Left ventricle myocardium inferior (tissue), 1 donor: ENCODE results near the gene CAST. TPM values are rescaled to one million over a fixed set of nuclear protein-coding genes. Genes with fewer than 3 reads are reported as not detected.

Source experiments
- DNase-seq: peaks from one replicate; pipeline ENCODE4 v3.0.0-alpha.2; 2020
- H3K27ac ChIP-seq: fragments of 200-600 bp; replicated peaks from 2 replicates; pipeline ENCODE4 v1.8.0; 2021
- H3K27me3 ChIP-seq: fragments of 200-600 bp; 2 replicates; pipeline ENCODE4 v1.8.0; 2021; ENCODE audit warnings: low read depth
- H3K36me3 ChIP-seq: fragments of 200-600 bp; 2 replicates; pipeline ENCODE4 v1.8.0; 2021
- H3K4me1 ChIP-seq: fragments of 200-600 bp; 2 replicates; pipeline ENCODE4 v1.8.0; 2021
- H3K4me3 ChIP-seq: fragments of 200-600 bp; 2 replicates; pipeline ENCODE4 v1.8.0; 2021; ENCODE audit warnings: mild to moderate bottlenecking, moderate library complexity
- H3K9me3 ChIP-seq: fragments of 200-600 bp; replicated peaks from 2 replicates; pipeline ENCODE4 v1.8.0; 2021
- CTCF ChIP-seq: fragments of 200-600 bp; IDR thresholded peaks from 2 replicates; pipeline ENCODE4 v1.8.0; 2021; ENCODE audit warnings: antibody characterized with exemption, mild to moderate bottlenecking, borderline replicate concordance
- intact Hi-C: fragments of 100-400 bp; cut with micrococcal nuclease; formaldehyde crosslinking; loops from one replicate; pipeline ENCODE4 v1.11.0; 2022
- total RNA-seq: library from RNA; stranded (reverse); fragmentation: NEBNext Ultra II Directional; extraction: Animal tissue kit (Norgen Biotek cat#: 25700); gene quantifications from one replicate; pipeline ENCODE4 v1.2.1, GENCODE V29; 2021
- donor health status: DM: no; HTN: yes; CAD: no; lungs with severe emphysema.

Gene CAST
- total RNA-seq, 1 donor from 2014 or later: 649 TPM

- Histone ChIP-seq H3K27ac (no peak overlapping the region), H3K27me3 (no peaks in the 10 kb centered on the region), H3K9me3 (no peaks in the 10 kb centered on the region), H3K36me3 (no peaks in the 10 kb centered on the region), H3K4me1 (no peaks in the 10 kb centered on the region), H3K4me3 (no peak overlapping the region)
- intact Hi-C loops: no loop called here
- TF ChIP-seq CTCF: no peak
- no peak for DNase-seq
Observed at GRCh38 chr5:96651047-96651446, 11.1 kb upstream of the CAST start.

- Histone ChIP-seq H3K36me3 (no peaks in the 10 kb centered on the region), H3K4me1 (no peaks in the 10 kb centered on the region), H3K9me3 (no peaks in the 10 kb centered on the region), H3K27me3 (no peaks in the 10 kb centered on the region), H3K4me3 (no peak overlapping the region), H3K27ac (no peak overlapping the region)
- DNase-seq: no peak
- TF ChIP-seq CTCF: peak; percentile 38
- intact Hi-C loops: no loop called here
Observed at GRCh38 chr5:96651948-96652753, 10.0 kb upstream of the CAST start.

- TF ChIP-seq CTCF: no peak
- intact Hi-C loops: no loop called here
- DNase-seq: no peak
- Histone ChIP-seq H3K9me3 (no peaks in the 10 kb centered on the region), H3K4me3 (no peak overlapping the region), H3K36me3 (no peaks in the 10 kb centered on the region), H3K4me1 (no peaks in the 10 kb centered on the region), H3K27me3 (no peaks in the 10 kb centered on the region), H3K27ac (no peak overlapping the region)
Observed at GRCh38 chr5:96652769-96653454, 9.3 kb upstream of the CAST start.

- DNase-seq: no peak
- Histone ChIP-seq H3K4me1 (no peaks in the 10 kb centered on the region), H3K9me3 (no peaks in the 10 kb centered on the region), H3K27ac (no peak overlapping the region), H3K27me3 (no peaks in the 10 kb centered on the region), H3K36me3 (no peaks in the 10 kb centered on the region), H3K4me3 (no peak overlapping the region)
- intact Hi-C loops: no loop called here
- TF ChIP-seq CTCF: no peak
Observed at GRCh38 chr5:96654209-96654608, 8.0 kb upstream of the CAST start.

GRCh38 chr5:96655085-96655484, 7.1 kb upstream of the CAST start:
- Histone ChIP-seq H3K27ac (no peak overlapping the region), H3K9me3 (no peaks in the 10 kb centered on the region), H3K27me3 (no peaks in the 10 kb centered on the region), H3K36me3 (no peaks in the 10 kb centered on the region), H3K4me3 (no peak overlapping the region), H3K4me1 (no peaks in the 10 kb centered on the region)
- intact Hi-C loops: no loop called here
- TF ChIP-seq CTCF: no peak
- no peak for DNase-seq
